Measurements from ENCODE around the gene TRAT1.

DNA sequence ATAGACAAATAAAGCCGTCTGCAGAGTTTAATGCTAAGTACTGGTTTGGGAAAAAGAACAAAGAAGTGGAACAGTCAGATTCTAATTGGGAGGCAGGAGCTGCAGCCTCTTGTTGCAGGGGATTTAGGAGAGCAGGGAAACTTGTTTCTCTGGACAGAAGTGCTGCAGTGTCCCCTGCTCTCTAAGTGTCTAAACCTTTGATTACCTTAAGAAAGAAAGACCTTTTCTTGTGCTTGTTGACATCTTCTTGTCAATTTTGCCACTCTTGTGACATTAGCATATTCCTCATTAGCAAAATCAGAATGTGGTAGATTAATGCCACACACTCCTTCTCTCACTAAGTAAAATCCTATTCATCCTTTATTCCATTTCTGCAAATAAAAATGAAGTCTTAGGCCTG is 38.8 kb downstream of the TRAT1 start:
- TF ChIP-seq SIN3A (IDR thresholded peaks at IDR 0.05; ENCODE audit: borderline replicate concordance, insufficient read depth, low read length) (no peak), POLR2AphosphoS5 (IDR thresholded peaks at IDR 0.05; ENCODE audit: low read depth, low read length) (no peak)

Measured in PFSK-1 (cell line).